H1 (cell line): ENCODE data around the gene RRAGB. TPM values are rescaled to one million over a fixed set of nuclear protein-coding genes. Genes with fewer than 3 reads are reported as not detected.

Experiments
- ATF2 ChIP-seq: IDR thresholded peaks from 2 replicates; pipeline ENCODE4 v1.6.1; 2012; ENCODE audit warnings: low read length, inconsistent platforms
- BACH1 ChIP-seq: IDR thresholded peaks from 2 replicates; pipeline ENCODE4 v1.6.1; 2012; ENCODE audit warnings: low read length, improper control_type of control experiment
- CEBPB ChIP-seq: IDR thresholded peaks from 2 replicates; pipeline ENCODE4 v1.6.1; 2012; ENCODE audit warnings: low read depth, low read length
- CHD1 ChIP-seq: IDR thresholded peaks from 2 replicates; pipeline ENCODE4 v1.6.1; 2012; ENCODE audit warnings: low read depth, low read length, improper control_type of control experiment
- CTCF ChIP-seq, 3 experiments: IDR thresholded peaks; 1 replicate in 2 of 3; 2 replicates in 1 of 3; pipeline versions ENCODE4 v1.5.1 to v1.6.1; 2011; ENCODE audit warnings: low read length in 3 of 3, mild to moderate bottlenecking in 3 of 3, inconsistent platforms in 2 of 3, low read depth in 1 of 3, moderate library complexity in 1 of 3; ENCODE audit not compliant: insufficient read depth in 1 of 3; ENCODE audit errors: control extremely low read depth in 1 of 3
- GABPA ChIP-seq: IDR thresholded peaks from 2 replicates; pipeline ENCODE4 v1.6.1; 2011; ENCODE audit warnings: mild to moderate bottlenecking, low read length, moderate library complexity, borderline replicate concordance; ENCODE audit not compliant: insufficient read depth
- HDAC6 ChIP-seq: IDR thresholded peaks from one replicate; pipeline ENCODE4 v1.7.1; 2012; ENCODE audit warnings: low read depth, mild to moderate bottlenecking, inconsistent platforms, low read length, moderate library complexity
- MAFK ChIP-seq: IDR thresholded peaks from 2 replicates; pipeline ENCODE4 v1.6.1; 2012; ENCODE audit warnings: low read depth, mild to moderate bottlenecking, improper control_type of control experiment, low read length
- NRF1 ChIP-seq: IDR thresholded peaks from 2 replicates; pipeline ENCODE4 v1.6.1; 2011; ENCODE audit warnings: mild to moderate bottlenecking, low read depth, low read length, improper control_type of control experiment
- POLR2A ChIP-seq, 2 experiments: IDR thresholded peaks; 1 replicate in 1 of 2; 2 replicates in 1 of 2; pipeline ENCODE4 v1.6.1; 2011; ENCODE audit warnings: low read depth in 2 of 2, low read length in 2 of 2, mild to moderate bottlenecking in 2 of 2; ENCODE audit errors: control extremely low read depth in 1 of 2
- POU5F1 ChIP-seq: IDR thresholded peaks from 2 replicates; pipeline ENCODE4 v1.6.1; 2011; ENCODE audit warnings: low read depth, mild to moderate bottlenecking, low read length, moderate library complexity
- RFX5 ChIP-seq: IDR thresholded peaks from 2 replicates; pipeline ENCODE4 v1.6.1; 2011; ENCODE audit warnings: low read depth, low read length, improper control_type of control experiment, borderline replicate concordance
- RXRA ChIP-seq: IDR thresholded peaks from 2 replicates; pipeline ENCODE4 v1.6.1; 2011; ENCODE audit warnings: low read depth, mild to moderate bottlenecking, low read length, moderate library complexity; ENCODE audit not compliant: insufficient read depth
- SAP30 ChIP-seq: fragments of 300-600 bp; sonication (generic); IDR thresholded peaks from 2 replicates; pipeline ENCODE4 v1.7.1; 2012; ENCODE audit warnings: low read length, moderate library complexity, mild to moderate bottlenecking, inconsistent platforms; ENCODE audit not compliant: insufficient read depth, insufficient replicate concordance
- SP1 ChIP-seq: IDR thresholded peaks from 2 replicates; pipeline ENCODE4 v1.6.1; 2011; ENCODE audit warnings: low read depth, low read length
- SP4 ChIP-seq: IDR thresholded peaks from 2 replicates; pipeline ENCODE4 v1.6.1; 2012; ENCODE audit warnings: low read length, inconsistent platforms
- ZNF274 ChIP-seq: IDR thresholded peaks from 2 replicates; pipeline ENCODE4 v1.7.0; 2012; ENCODE audit warnings: low read length, borderline replicate concordance; ENCODE audit errors: extremely low read depth
- polyA plus RNA-seq, 7 experiments: library from polyadenylated mRNA; depleted of rRNA in 3 of 7; stranded (reverse) in 5 of 7; unstranded in 2 of 7; fragments of >200 nt in 5 of 7; fragments of 200-250 nt in 2 of 7; gene quantifications; 1 replicate in 5 of 7; 2 replicates in 1 of 7; 4 replicates in 1 of 7; pipeline versions ENCODE4 v1.2.1 to v1.2.3, GENCODE V29; 2011 to 2013; ENCODE audit warnings: missing spikeins in 2 of 7, mixed read lengths in 2 of 7
- total RNA-seq: library from RNA; stranded (reverse); fragmentation: NEBNext Ultra II Directional; extraction: Animal tissue kit (Norgen Biotek cat#: 25700); gene quantifications from 2 replicates; pipeline ENCODE4 v1.2.1, GENCODE V29; 2021
- TF ChIP-seq, protein P1 (sequence below): IDR thresholded peaks from 2 replicates; pipeline ENCODE4 v1.6.1; 2011; ENCODE audit warnings: low read depth, mild to moderate bottlenecking, low read length; ENCODE audit not compliant: insufficient read depth

The RRAGB gene
- total and polyA plus RNA-seq, 2 of the 8 experiments (the other 6 are each of a cell fraction or from before 2014, with no cell fraction given): 5.8 to 6.8 TPM

GRCh38 chrX:55717521-55718497 lies at the start of gene RRAGB (continued):
- no peak for TF ChIP-seq RFX5
- no peak for TF ChIP-seq GABPA
- peak; percentile 92 for TF ChIP-seq CEBPB
- TF ChIP-seq ATF2: no peak
- TF ChIP-seq POLR2A (IDR thresholded peaks at IDR 0.05; ENCODE audit: control extremely low read depth in 1 of 2, low read depth in 2 of 2, low read length in 2 of 2): peak in 1 of 2 experiments; percentile 49; a peak in 2 of 3 replicates
- no peak for TF ChIP-seq HDAC6
- no peak for TF ChIP-seq RXRA
- peak; percentile 26 to 34 (median 33); a peak in 3 of 4 replicates for TF ChIP-seq CTCF (IDR thresholded peaks at IDR 0.05; ENCODE audit: control extremely low read depth in 1 of 3, insufficient read depth in 1 of 3, low read depth in 1 of 3, low read length in 3 of 3)
- no peak for TF ChIP-seq SP4
- TF ChIP-seq NRF1: no peak
- no peak for TF ChIP-seq POU5F1
- no peak for TF ChIP-seq MAFK
- TF ChIP-seq, protein P1, sequence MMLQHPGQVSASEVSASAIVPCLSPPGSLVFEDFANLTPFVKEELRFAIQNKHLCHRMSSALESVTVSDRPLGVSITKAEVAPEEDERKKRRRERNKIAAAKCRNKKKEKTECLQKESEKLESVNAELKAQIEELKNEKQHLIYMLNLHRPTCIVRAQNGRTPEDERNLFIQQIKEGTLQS: peak; percentile 87
- TF ChIP-seq SP1: peak; percentile 44; the same call in 1 of the 2 replicates
- TF ChIP-seq SAP30: peak; percentile 50
- TF ChIP-seq ZNF274: no peak
- TF ChIP-seq BACH1: no peak
- TF ChIP-seq CHD1: no peak
